Esophagus squamous epithelium (tissue), 4 donors: Measurements from ENCODE around the gene FCN1.

Experiments
- POLR2A ChIP-seq, 4 donors: fragments of 450-650 bp; IDR thresholded peaks; one replicate each; pipeline ENCODE4 v1.6.1; 2017; ENCODE audit warnings: antibody characterized with exemption in 4 of 4, mild to moderate bottlenecking in 4 of 4, moderate library complexity in 3 of 4
- TF ChIP-seq, protein P1 (sequence below), 6 experiments: fragments of 450-650 bp in 4 of 6; fragments of 200-600 bp in 2 of 6; sonication (generic) in 2 of 6; IDR thresholded peaks; one replicate each; pipeline ENCODE4 v1.5.1; 2016 to 2019; ENCODE audit warnings: antibody characterized with exemption in 6 of 6, mild to moderate bottlenecking in 4 of 6, moderate library complexity in 4 of 6

DNA sequence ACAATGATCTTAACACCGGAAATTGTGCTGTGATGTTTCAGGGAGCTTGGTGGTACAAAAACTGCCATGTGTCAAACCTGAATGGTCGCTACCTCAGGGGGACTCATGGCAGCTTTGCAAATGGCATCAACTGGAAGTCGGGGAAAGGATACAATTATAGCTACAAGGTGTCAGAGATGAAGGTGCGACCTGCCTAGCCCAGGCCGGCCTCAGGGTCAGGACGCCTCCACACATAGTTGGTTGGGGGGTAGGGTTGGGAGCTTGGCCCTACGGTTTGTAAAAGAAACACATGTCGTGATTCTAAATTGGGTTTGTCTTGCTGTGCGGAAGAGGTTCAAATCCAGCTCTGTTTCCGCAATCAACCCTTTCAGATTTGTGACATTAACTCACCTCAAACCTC lies 30.5 kb downstream of the FCN1 start:
- TF ChIP-seq POLR2A (IDR thresholded peaks at IDR 0.05): no peak
- TF ChIP-seq, protein P1, sequence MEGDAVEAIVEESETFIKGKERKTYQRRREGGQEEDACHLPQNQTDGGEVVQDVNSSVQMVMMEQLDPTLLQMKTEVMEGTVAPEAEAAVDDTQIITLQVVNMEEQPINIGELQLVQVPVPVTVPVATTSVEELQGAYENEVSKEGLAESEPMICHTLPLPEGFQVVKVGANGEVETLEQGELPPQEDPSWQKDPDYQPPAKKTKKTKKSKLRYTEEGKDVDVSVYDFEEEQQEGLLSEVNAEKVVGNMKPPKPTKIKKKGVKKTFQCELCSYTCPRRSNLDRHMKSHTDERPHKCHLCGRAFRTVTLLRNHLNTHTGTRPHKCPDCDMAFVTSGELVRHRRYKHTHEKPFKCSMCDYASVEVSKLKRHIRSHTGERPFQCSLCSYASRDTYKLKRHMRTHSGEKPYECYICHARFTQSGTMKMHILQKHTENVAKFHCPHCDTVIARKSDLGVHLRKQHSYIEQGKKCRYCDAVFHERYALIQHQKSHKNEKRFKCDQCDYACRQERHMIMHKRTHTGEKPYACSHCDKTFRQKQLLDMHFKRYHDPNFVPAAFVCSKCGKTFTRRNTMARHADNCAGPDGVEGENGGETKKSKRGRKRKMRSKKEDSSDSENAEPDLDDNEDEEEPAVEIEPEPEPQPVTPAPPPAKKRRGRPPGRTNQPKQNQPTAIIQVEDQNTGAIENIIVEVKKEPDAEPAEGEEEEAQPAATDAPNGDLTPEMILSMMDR (IDR thresholded peaks at IDR 0.05): no peak
